LNCaP clone FGC (cell line): ENCODE data around the gene PPP2R5C.

Experiments used
- DNase-seq: peaks from one replicate; pipeline ENCODE4 v3.0.0-alpha.2; 2011; ENCODE audit warnings: low read depth
- H3K4me3 ChIP-seq: 2 replicates; pipeline ENCODE4 v1.5.1; 2011; ENCODE audit warnings: mild to moderate bottlenecking, low read depth, low read length, control low read depth
- TF ChIP-seq, protein P1 (sequence below): IDR thresholded peaks from 2 replicates; pipeline ENCODE4 v1.5.1; 2012; ENCODE audit warnings: mild to moderate bottlenecking; ENCODE audit not compliant: control insufficient read depth, insufficient read depth; ENCODE audit errors: extremely low read depth

The PPP2R5C gene

DNA sequence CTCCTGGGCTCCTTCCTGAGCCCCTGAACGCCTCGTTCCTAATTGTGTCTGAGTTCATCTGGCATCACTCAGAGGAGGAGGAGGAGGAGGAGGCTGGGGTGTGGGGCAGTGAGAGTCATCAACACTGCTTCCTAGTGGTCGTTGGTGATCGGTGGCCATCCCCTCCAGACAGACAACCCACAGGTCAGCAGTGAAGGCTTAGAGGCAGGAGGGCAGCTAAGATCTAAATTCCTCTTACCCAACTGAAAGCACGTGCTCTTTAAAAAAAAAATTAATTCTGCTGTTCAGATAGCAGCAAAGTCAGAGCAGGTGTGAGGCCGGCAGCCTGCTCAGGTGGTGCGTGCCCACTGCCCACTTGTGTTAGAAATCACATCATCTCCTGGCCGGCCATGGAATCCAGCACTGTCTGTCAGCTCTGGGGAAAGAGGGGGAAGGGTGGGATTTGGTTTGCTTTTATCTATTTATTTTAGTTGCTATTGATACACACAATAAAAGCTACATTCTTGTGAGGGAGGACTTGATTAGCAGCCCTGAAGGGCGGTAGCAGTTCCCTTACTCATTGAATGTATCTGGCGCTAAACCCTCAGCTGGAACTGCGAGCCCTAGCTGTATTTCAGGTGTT lies 46.6 kb downstream of the PPP2R5C start:
- no peak for DNase-seq
- TF ChIP-seq, protein P1, sequence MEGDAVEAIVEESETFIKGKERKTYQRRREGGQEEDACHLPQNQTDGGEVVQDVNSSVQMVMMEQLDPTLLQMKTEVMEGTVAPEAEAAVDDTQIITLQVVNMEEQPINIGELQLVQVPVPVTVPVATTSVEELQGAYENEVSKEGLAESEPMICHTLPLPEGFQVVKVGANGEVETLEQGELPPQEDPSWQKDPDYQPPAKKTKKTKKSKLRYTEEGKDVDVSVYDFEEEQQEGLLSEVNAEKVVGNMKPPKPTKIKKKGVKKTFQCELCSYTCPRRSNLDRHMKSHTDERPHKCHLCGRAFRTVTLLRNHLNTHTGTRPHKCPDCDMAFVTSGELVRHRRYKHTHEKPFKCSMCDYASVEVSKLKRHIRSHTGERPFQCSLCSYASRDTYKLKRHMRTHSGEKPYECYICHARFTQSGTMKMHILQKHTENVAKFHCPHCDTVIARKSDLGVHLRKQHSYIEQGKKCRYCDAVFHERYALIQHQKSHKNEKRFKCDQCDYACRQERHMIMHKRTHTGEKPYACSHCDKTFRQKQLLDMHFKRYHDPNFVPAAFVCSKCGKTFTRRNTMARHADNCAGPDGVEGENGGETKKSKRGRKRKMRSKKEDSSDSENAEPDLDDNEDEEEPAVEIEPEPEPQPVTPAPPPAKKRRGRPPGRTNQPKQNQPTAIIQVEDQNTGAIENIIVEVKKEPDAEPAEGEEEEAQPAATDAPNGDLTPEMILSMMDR: no peak
- H3K4me3 ChIP-seq: no peak overlapping the region

DNA sequence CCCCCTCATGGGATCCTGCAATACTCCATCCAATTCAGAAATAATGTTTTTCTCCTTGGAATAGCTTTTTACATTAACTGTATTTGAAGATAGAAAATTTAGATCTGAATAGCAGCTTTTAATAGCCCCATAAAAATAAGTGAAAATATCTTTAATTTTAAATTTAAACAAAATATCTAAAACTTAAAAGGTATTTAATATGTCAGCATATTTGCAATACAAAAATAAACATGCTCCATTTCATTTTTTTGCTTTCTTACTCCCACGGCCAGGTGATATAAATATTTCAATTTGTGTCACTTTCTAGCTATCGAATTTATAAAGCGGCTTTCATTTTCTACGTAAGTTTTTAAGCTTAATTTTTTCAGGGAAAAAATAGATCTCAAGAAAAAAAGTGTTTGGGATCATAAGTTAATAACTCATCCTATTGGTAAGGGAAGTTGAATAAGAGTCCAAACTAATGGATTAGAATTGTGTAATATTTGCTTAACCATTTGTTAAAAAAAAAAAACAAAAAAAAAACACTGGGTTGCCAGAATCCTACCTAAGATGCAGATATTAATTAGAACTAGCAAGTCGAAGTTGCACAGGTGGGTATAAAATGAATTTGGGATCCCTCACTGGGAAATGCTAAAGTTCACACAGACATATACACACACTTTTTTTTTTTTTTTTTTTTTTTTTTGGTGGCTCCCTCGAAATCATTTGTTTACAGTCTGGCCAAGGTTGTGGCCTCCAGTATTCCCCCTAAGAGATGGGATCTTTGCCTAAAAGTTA lies 47.6 kb downstream of the PPP2R5C start:
- DNase-seq: no peak
- TF ChIP-seq, protein P1: no peak

DNA sequence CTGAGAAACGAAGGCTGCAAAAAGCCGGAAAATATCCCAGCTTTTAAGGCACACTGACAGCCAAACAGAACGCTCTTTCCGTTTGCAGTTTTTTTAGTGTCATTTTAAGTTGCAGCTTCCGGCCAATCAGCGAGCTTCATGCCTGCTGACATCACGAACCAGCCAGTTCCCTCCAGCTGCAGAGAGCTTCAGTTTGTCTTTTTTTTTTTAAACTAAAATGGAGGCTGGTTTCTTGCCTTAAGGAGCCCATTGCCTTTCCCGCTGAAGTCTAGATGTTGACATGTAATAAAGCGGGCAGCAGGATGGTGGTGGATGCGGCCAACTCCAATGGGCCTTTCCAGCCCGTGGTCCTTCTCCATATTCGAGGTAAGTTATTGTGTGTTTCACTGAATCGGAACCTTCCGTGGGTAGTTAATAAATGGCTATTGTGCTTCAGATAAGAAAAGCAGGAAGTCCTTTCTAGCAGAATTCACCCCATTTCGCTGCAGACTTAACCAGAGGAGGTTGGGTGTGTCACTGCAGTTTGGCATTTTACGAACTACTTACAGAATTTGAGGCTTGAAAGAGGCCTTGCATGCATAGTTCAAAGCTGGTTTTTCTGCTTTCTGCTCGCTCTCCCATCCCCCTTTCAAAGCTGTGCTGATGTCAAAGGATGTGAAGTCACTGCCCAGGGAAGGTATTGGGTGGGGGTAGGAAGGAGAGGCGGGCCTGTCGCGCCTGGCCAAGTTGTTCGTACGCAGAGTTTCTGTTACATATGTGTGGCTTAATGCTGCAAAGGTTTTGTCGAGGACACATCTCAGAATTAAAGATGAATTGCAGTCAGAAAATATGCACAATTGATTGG lies 48.4 kb downstream of the PPP2R5C start:
- TF ChIP-seq, protein P1: no peak
- DNase-seq: peak; percentile 92
- H3K4me3 ChIP-seq: peak overlapping the region; percentile 73

More for the DNA sequence above, 47.6 kb downstream of the PPP2R5C start:
- peak overlapping the region; percentile 73 for H3K4me3 ChIP-seq

DNA sequence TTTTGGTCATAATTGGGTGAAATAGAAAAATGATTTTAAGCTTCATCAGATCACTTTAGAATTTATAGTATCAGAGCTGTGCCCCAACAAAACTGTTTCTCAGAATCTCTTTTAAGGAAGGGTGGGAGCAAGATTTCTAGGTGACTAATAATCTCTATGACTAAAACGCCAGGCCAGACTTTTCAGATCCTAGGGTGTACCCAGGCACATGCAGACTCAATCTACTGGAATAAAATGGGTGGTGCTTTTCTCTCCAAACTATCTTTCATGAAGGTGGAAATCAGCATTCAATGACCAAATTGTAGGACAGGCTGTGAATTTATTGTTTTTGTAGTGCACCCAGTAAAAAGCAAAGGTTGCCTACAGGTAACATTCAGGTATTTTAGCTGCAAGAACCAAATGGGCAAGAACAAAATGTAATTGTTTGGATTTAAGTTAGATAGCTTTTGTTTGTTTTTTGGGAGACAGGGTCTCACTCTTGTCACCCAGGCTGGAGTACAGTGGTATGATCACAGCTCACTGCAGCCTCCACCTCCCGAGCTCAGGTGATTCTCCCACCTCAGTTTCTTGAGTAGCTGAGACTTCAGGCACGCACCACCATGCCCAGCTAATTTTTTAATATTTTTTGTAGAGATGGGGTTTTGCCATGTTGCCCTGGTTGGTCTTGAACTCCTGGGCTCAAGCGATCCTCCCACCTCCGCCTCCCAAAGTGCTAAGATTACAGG lies 49.5 kb downstream of the PPP2R5C start:
- H3K4me3 ChIP-seq: peak overlapping the region; percentile 73
- DNase-seq: no peak
- TF ChIP-seq, protein P1: no peak

DNA sequence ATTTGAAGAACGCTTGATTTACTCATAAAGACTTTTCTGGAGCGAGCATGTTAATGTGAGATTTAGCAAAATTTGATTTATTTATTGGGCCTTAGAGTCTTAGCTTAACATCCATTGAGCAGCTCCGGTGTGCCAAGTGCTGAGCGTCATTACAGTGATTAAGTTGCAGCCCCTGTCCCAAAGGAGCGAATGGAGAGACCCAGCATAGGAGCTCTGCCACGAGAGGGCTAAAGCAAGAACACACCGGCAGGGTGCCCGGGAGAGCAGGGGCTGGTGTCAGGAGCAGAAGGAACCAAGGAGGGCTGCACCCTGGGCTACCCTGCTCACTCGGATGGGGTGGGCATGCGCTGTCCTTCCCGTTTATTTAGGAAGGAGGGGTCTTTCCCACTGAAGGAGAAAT lies 50.6 kb downstream of the PPP2R5C start:
- no peak overlapping the region for H3K4me3 ChIP-seq
- DNase-seq: no peak
- TF ChIP-seq, protein P1: no peak

DNA sequence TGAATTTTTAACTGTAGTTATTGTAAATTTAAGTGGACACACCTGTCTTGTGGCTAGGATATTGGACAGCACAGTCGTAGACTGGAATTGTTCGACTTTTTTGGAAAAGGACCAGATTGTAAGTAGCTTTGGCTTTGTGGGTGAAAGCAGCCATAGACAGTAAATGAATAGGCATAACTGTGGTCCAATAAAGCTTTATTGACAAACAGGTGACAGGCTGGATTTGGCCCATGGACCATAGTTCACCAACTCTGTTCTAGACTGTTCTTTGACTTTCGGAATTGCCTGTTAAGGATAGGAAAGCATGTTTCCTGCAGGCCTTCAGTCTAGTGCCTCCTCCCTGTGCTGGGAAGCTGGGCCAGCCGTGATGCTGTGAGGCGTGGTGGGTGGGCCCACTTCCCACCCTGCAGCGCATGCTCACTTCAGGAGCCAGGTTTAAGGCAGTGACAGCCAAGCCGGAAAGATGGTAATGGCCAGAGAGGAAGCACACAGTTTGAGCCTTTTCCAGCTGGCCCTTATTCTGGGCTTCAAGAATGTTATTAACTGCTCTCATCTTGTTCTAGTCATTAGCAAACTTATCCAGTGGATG lies 51.8 kb downstream of the PPP2R5C start:
- DNase-seq: no peak
- TF ChIP-seq, protein P1: no peak
- no peak overlapping the region for H3K4me3 ChIP-seq
